Measurements from ENCODE around the gene SP2.

Gene SP2

GRCh38 chr17:47968836-47969235 lies 72.8 kb downstream of the SP2 start:
- no peak for DNase-seq
- H3K4me1 ChIP-seq = peaks cover 6% of the 10 kb centered on the region
- H3K9me3 ChIP-seq = no peaks in the 10 kb centered on the region
- peaks cover 3% of the 10 kb centered on the region; the same call in 1 of the 2 replicates for H3K36me3 ChIP-seq
- H3K27me3 ChIP-seq = no peaks in the 10 kb centered on the region
- H3K4me3 ChIP-seq (ENCODE audit: low read depth, low read length) = no peak overlapping the region
- no peak for TF ChIP-seq CTCF (IDR thresholded peaks at IDR 0.05; ENCODE audit: low read depth, low read length)

GRCh38 chr17:47969930-47970724 lies 74.1 kb downstream of the SP2 start:
- TF ChIP-seq CTCF (IDR thresholded peaks at IDR 0.05; ENCODE audit: low read depth, low read length) = no peak
- H3K27me3 ChIP-seq = no peaks in the 10 kb centered on the region
- H3K9me3 ChIP-seq = no peaks in the 10 kb centered on the region
- H3K36me3 ChIP-seq = peaks cover 10% of the 10 kb centered on the region
- peak overlapping the region; percentile 55 for H3K4me3 ChIP-seq (ENCODE audit: low read depth, low read length)
- no peak for DNase-seq
- H3K4me1 ChIP-seq = peaks cover 6% of the 10 kb centered on the region

GRCh38 chr17:47970725-47971499 lies 74.9 kb downstream of the SP2 start, which contains the start of gene CDK5RAP3:
CDK5RAP3 (plus strand) TSS chr17:47971113; CDS start chr17:47971147, 34 bp downstream.
- DNase-seq = peak; percentile 100
- peak within 1 kb of the TSS; percentile 73 for H3K4me3 ChIP-seq (ENCODE audit: low read depth, low read length)
- peaks cover 6% of the 10 kb centered on the region for H3K4me1 ChIP-seq
- no peaks in the 10 kb centered on the region for H3K9me3 ChIP-seq
- peaks cover 18% of the 10 kb centered on the region for H3K36me3 ChIP-seq
- peak; percentile 84 for TF ChIP-seq CTCF (IDR thresholded peaks at IDR 0.05; ENCODE audit: low read depth, low read length)
- no peaks in the 10 kb centered on the region for H3K27me3 ChIP-seq

- TF ChIP-seq CTCF (IDR thresholded peaks at IDR 0.05; ENCODE audit: low read depth, low read length) = no peak
- no peak overlapping the region for H3K4me3 ChIP-seq (ENCODE audit: low read depth, low read length)
- peaks cover 7% of the 10 kb centered on the region for H3K4me1 ChIP-seq
- H3K36me3 ChIP-seq = peaks cover 35% of the 10 kb centered on the region
- H3K27me3 ChIP-seq = no peaks in the 10 kb centered on the region
- no peak for DNase-seq
- no peaks in the 10 kb centered on the region for H3K9me3 ChIP-seq
These were observed 77.5 kb downstream of the SP2 start for GRCh38 chr17:47973541-47973940.

- H3K9me3 ChIP-seq = no peaks in the 10 kb centered on the region
- no peak for TF ChIP-seq CTCF (IDR thresholded peaks at IDR 0.05; ENCODE audit: low read depth, low read length)
- no peaks in the 10 kb centered on the region for H3K27me3 ChIP-seq
- H3K4me3 ChIP-seq (ENCODE audit: low read depth, low read length) = no peak overlapping the region
- DNase-seq = no peak
- peaks cover 53% of the 10 kb centered on the region for H3K36me3 ChIP-seq
- peaks cover 21% of the 10 kb centered on the region for H3K4me1 ChIP-seq
These were observed 79.3 kb downstream of the SP2 start for GRCh38 chr17:47975189-47975822.
